ENCODE measurements around the gene KLHL29.

Gene KLHL29

GRCh38 chr2:23456881-23457760 is 72.1 kb downstream of the KLHL29 start:
- TF ChIP-seq, protein P1, sequence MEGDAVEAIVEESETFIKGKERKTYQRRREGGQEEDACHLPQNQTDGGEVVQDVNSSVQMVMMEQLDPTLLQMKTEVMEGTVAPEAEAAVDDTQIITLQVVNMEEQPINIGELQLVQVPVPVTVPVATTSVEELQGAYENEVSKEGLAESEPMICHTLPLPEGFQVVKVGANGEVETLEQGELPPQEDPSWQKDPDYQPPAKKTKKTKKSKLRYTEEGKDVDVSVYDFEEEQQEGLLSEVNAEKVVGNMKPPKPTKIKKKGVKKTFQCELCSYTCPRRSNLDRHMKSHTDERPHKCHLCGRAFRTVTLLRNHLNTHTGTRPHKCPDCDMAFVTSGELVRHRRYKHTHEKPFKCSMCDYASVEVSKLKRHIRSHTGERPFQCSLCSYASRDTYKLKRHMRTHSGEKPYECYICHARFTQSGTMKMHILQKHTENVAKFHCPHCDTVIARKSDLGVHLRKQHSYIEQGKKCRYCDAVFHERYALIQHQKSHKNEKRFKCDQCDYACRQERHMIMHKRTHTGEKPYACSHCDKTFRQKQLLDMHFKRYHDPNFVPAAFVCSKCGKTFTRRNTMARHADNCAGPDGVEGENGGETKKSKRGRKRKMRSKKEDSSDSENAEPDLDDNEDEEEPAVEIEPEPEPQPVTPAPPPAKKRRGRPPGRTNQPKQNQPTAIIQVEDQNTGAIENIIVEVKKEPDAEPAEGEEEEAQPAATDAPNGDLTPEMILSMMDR (IDR thresholded peaks at IDR 0.05; ENCODE audit: low read depth, low read length, poor library complexity, severe bottlenecking), result no peak
- no peak for TF ChIP-seq EZH2phosphoT487 (IDR thresholded peaks at IDR 0.05; ENCODE audit: borderline replicate concordance, low read length)
- H3F3A ChIP-seq (ENCODE audit: control insufficient read depth, insufficient read depth), result no peaks in the 10 kb centered on the region

DNA sequence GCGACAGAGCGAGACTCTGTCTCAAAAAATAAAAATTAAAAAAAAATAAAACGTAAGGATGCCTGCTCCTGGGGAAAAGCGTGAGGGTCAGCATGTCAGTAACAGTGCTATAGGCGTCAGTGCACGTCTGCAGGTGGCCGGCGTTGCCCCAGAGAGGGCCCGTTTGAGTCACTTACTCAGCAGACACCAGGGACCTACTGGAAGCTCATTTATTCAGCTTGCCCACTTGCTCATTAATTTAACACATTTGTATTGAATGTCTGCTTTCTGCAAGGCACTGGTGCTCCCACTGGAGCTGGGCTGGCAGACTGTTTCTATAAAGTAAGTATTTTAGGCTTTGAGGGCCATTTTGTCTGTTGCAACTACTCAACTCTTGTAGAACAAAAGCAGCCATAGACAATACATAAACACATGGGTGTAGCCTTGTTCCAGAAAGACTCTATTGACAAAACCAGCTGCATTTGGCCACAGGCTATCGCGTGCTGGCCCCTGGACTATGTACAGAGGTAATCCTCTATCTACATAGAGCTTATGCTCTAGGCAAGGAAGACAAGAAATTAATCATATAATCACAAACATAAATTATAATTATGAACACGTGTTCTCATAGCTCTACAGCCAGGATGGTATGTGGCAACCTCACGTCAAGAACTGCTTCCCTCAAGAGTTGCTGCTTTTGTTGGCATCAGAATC is 73.2 kb downstream of the KLHL29 start:
- Histone ChIP-seq H3K79me2 (ENCODE audit: control insufficient read depth, low read length) (no peaks in the 10 kb centered on the region), H3K4me2 (ENCODE audit: low read length) (no peak overlapping the region)

More at GRCh38 chr2:23456881-23457760, 72.1 kb downstream of the KLHL29 start:
- H3K4me2 ChIP-seq (ENCODE audit: low read length), result no peak overlapping the region
- no peak overlapping the region for H3K4me3 ChIP-seq (ENCODE audit: low read length)
- H3K9me3 ChIP-seq (ENCODE audit: control insufficient read depth, insufficient read depth, low read length), result no peaks in the 10 kb centered on the region
- H3K27ac ChIP-seq (ENCODE audit: low read depth, low read length), result no peak overlapping the region
- no peaks in the 10 kb centered on the region for H4K20me1 ChIP-seq (ENCODE audit: control insufficient read depth, insufficient read depth, low read depth, low read length)
- H3K4me1 ChIP-seq (ENCODE audit: control insufficient read depth, low read length), result peaks cover 3% of the 10 kb centered on the region; the same call in 1 of the 2 replicates
- no peaks in the 10 kb centered on the region for H3K36me3 ChIP-seq (ENCODE audit: control insufficient read depth, low read length)
- peaks cover 22% of the 10 kb centered on the region for H3K27me3 ChIP-seq (ENCODE audit: control insufficient read depth, low read length)
- no peaks in the 10 kb centered on the region for H3K9me2 ChIP-seq (replicated peaks; ENCODE audit: control insufficient read depth, low read length)
- H3K79me2 ChIP-seq (ENCODE audit: control insufficient read depth, low read length), result no peaks in the 10 kb centered on the region

GRCh38 chr2:23459032-23459431 is 74.1 kb downstream of the KLHL29 start:
- Histone ChIP-seq H3K4me2 (ENCODE audit: low read length) (no peak overlapping the region), H3F3A (ENCODE audit: control insufficient read depth, insufficient read depth) (no peaks in the 10 kb centered on the region), H3K27me3 (ENCODE audit: control insufficient read depth, low read length) (peaks cover 7% of the 10 kb centered on the region), H3K9me3 (ENCODE audit: control insufficient read depth, insufficient read depth, low read length) (no peaks in the 10 kb centered on the region), H3K36me3 (ENCODE audit: control insufficient read depth, low read length) (no peaks in the 10 kb centered on the region), H3K4me1 (ENCODE audit: control insufficient read depth, low read length) (no peaks in the 10 kb centered on the region), H3K4me3 (ENCODE audit: low read length) (no peak overlapping the region), H4K20me1 (ENCODE audit: control insufficient read depth, insufficient read depth, low read depth, low read length) (no peaks in the 10 kb centered on the region), H3K27ac (ENCODE audit: low read depth, low read length) (no peak overlapping the region), H3K9me2 (replicated peaks; ENCODE audit: control insufficient read depth, low read length) (no peaks in the 10 kb centered on the region), H3K79me2 (ENCODE audit: control insufficient read depth, low read length) (no peaks in the 10 kb centered on the region)
- TF ChIP-seq, protein P1 (IDR thresholded peaks at IDR 0.05; ENCODE audit: low read depth, low read length, poor library complexity, severe bottlenecking), result no peak
- no peak for TF ChIP-seq EZH2phosphoT487 (IDR thresholded peaks at IDR 0.05; ENCODE audit: borderline replicate concordance, low read length)

More for the DNA sequence above, 73.2 kb downstream of the KLHL29 start:
- no peak for TF ChIP-seq EZH2phosphoT487 (IDR thresholded peaks at IDR 0.05; ENCODE audit: borderline replicate concordance, low read length)
- TF ChIP-seq, protein P1 (IDR thresholded peaks at IDR 0.05; ENCODE audit: low read depth, low read length, poor library complexity, severe bottlenecking), result no peak
- no peaks in the 10 kb centered on the region for H3K9me3 ChIP-seq (ENCODE audit: control insufficient read depth, insufficient read depth, low read length)
- no peaks in the 10 kb centered on the region for H4K20me1 ChIP-seq (ENCODE audit: control insufficient read depth, insufficient read depth, low read depth, low read length)
- peaks cover 1% of the 10 kb centered on the region; the same call in 1 of the 2 replicates for H3K4me1 ChIP-seq (ENCODE audit: control insufficient read depth, low read length)
- no peaks in the 10 kb centered on the region for H3K9me2 ChIP-seq (replicated peaks; ENCODE audit: control insufficient read depth, low read length)
- no peaks in the 10 kb centered on the region for H3K36me3 ChIP-seq (ENCODE audit: control insufficient read depth, low read length)
- no peak overlapping the region for H3K4me3 ChIP-seq (ENCODE audit: low read length)
- peaks cover 16% of the 10 kb centered on the region for H3K27me3 ChIP-seq (ENCODE audit: control insufficient read depth, low read length)
- no peak overlapping the region for H3K27ac ChIP-seq (ENCODE audit: low read depth, low read length)
- H3F3A ChIP-seq (ENCODE audit: control insufficient read depth, insufficient read depth), result no peaks in the 10 kb centered on the region
